Keratinocyte (primary cell): Measurements from ENCODE around the gene MAN2C1.

Source experiments
- EZH2 ChIP-seq: IDR thresholded peaks from one replicate; pipeline ENCODE4 v1.6.1; 2012; ENCODE audit warnings: inconsistent platforms, mild to moderate bottlenecking, low read length, moderate library complexity
- TF ChIP-seq, protein P1 (sequence below), 3 experiments: IDR thresholded peaks in 1 of 3; conservative IDR thresholded peaks in 1 of 3; optimal IDR thresholded peaks in 1 of 3; 2 replicates in 2 of 3; 3 replicates in 1 of 3; pipeline versions ENCODE3 to v1.5.1; 2011; ENCODE audit warnings: low read length in 3 of 3, mild to moderate bottlenecking in 3 of 3, moderate library complexity in 2 of 3, control low read depth in 1 of 3, inconsistent platforms in 1 of 3; ENCODE audit not compliant: insufficient read depth in 2 of 3; ENCODE audit errors: extremely low read depth in 1 of 3

- TF ChIP-seq, protein P1, sequence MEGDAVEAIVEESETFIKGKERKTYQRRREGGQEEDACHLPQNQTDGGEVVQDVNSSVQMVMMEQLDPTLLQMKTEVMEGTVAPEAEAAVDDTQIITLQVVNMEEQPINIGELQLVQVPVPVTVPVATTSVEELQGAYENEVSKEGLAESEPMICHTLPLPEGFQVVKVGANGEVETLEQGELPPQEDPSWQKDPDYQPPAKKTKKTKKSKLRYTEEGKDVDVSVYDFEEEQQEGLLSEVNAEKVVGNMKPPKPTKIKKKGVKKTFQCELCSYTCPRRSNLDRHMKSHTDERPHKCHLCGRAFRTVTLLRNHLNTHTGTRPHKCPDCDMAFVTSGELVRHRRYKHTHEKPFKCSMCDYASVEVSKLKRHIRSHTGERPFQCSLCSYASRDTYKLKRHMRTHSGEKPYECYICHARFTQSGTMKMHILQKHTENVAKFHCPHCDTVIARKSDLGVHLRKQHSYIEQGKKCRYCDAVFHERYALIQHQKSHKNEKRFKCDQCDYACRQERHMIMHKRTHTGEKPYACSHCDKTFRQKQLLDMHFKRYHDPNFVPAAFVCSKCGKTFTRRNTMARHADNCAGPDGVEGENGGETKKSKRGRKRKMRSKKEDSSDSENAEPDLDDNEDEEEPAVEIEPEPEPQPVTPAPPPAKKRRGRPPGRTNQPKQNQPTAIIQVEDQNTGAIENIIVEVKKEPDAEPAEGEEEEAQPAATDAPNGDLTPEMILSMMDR (optimal IDR thresholded peaks at IDR 0.05 in 1 of 3, IDR thresholded peaks at IDR 0.05 in 1 of 3, conservative IDR thresholded peaks at IDR 0.05 in 1 of 3; ENCODE audit: extremely low read depth in 1 of 3, insufficient read depth in 2 of 3, low read length in 3 of 3), result no peak
- TF ChIP-seq EZH2, result no peak
Observed at GRCh38 chr15:75407083-75407482, 38.7 kb upstream of the MAN2C1 start.
